PC-3 (cell line): ENCODE measurements around the gene TPM1. TPM values are rescaled to one million over a fixed set of nuclear protein-coding genes. Genes with fewer than 3 reads are reported as not detected.

Experiments
- ATAC-seq: fragments of 200-7000 bp; cut with Tn5 transposase; 2 replicates; pipeline ENCODE4 v1.9.1; 2020; ENCODE audit warnings: mild to moderate bottlenecking, moderate library complexity
- BruUV-seq: library from RNA; stranded (reverse); fragments of 400-500 nt; replicated peaks from 2 replicates; lab custom pipeline; 2021; lab: Mats Ljungman, UMichigan
- CTCF ChIA-PET: fragments of 300-600 bp; sonication (Branson Sonifier 250); formaldehyde crosslinking; loops from one replicate; lab custom pipeline; 2022; ENCODE audit warnings: antibody characterized with exemption; lab: Charles Lee
- POLR2A ChIA-PET: fragments of 300-600 bp; sonication (Branson Sonifier 250); formaldehyde crosslinking; loops from one replicate; lab custom pipeline; 2022; ENCODE audit warnings: antibody characterized with exemption; ENCODE audit not compliant: unreplicated experiment; lab: Charles Lee
- DNase-seq: peaks from one replicate; pipeline ENCODE4 v3.0.0-alpha.2; 2015
- H2AFZ ChIP-seq: fragments of 300-600 bp; sonication (generic); 2 replicates; pipeline ENCODE4 v1.6.0; 2016; ENCODE audit warnings: antibody characterized with exemption, low read length
- H3F3A ChIP-seq: fragments of 300-600 bp; sonication (generic); one replicate; pipeline ENCODE4 v1.6.0; 2017; ENCODE audit warnings: antibody characterized with exemption, low read length, control low read depth, mild to moderate bottlenecking; ENCODE audit not compliant: unreplicated experiment
- H3K27ac ChIP-seq: fragments of 300-600 bp; sonication (generic); 2 replicates; pipeline ENCODE4 v1.5.1; 2016; ENCODE audit warnings: mild to moderate bottlenecking, low read length
- H3K27me3 ChIP-seq: fragments of 300-600 bp; sonication (generic); 2 replicates; pipeline ENCODE4 v1.6.1; 2016; ENCODE audit warnings: low read length, mixed read lengths
- H3K36me3 ChIP-seq: fragments of 300-600 bp; sonication (generic); 2 replicates; pipeline ENCODE4 v1.6.1; 2016; ENCODE audit warnings: low read depth, mixed run types, low read length, mixed read lengths
- H3K4me1 ChIP-seq: fragments of 300-600 bp; sonication (generic); 2 replicates; pipeline ENCODE4 v1.5.1; 2016; ENCODE audit warnings: low read length; ENCODE audit not compliant: insufficient read depth
- H3K4me2 ChIP-seq: fragments of 300-600 bp; sonication (generic); 2 replicates; pipeline ENCODE4 v1.6.0; 2016; ENCODE audit warnings: low read length
- H3K4me3 ChIP-seq: fragments of 300-600 bp; sonication (generic); 2 replicates; pipeline ENCODE4 v1.5.1; 2016; ENCODE audit warnings: mild to moderate bottlenecking, low read length, mixed read lengths
- H3K79me2 ChIP-seq: fragments of 300-600 bp; sonication (generic); 2 replicates; pipeline ENCODE4 v1.6.1; 2017; ENCODE audit warnings: low read length, mixed read lengths
- H3K9ac ChIP-seq: fragments of 300-600 bp; sonication (generic); 2 replicates; pipeline ENCODE4 v1.6.0; 2016; ENCODE audit warnings: mild to moderate bottlenecking, low read length
- H3K9me2 ChIP-seq: fragments of 300-600 bp; sonication (generic); replicated peaks from 2 replicates; pipeline ENCODE4 v1.6.1; 2016; ENCODE audit warnings: mixed run types, low read length, mixed read lengths
- H3K9me3 ChIP-seq: fragments of 300-600 bp; sonication (generic); 2 replicates; pipeline ENCODE4 v1.6.1; 2016; ENCODE audit warnings: low read length, mixed read lengths
- H4K20me1 ChIP-seq: fragments of 300-600 bp; sonication (generic); 2 replicates; pipeline ENCODE4 v1.6.1; 2016; ENCODE audit warnings: low read length, mixed read lengths
- CTCF ChIP-seq: fragments of 300-600 bp; sonication (generic); conservative IDR thresholded peaks from 2 replicates; pipeline ENCODE4 v1.5.1; 2017; ENCODE audit warnings: antibody characterized with exemption, low read depth, mild to moderate bottlenecking, low read length
- EZH2 ChIP-seq: fragments of 300-600 bp; sonication (generic); IDR thresholded peaks from one replicate; pipeline ENCODE4 v1.6.1; 2017; ENCODE audit warnings: antibody characterized with exemption, mild to moderate bottlenecking, low read length; ENCODE audit not compliant: unreplicated experiment
- EZH2phosphoT487 ChIP-seq: fragments of 300-600 bp; sonication (generic); IDR thresholded peaks from 2 replicates; pipeline ENCODE4 v1.6.1; 2018; ENCODE audit warnings: mild to moderate bottlenecking, antibody characterized with exemption, low read length, borderline replicate concordance
- intact Hi-C: fragments of 100-400 bp; cut with micrococcal nuclease; formaldehyde crosslinking; loops from 2 replicates; pipeline ENCODE4 v1.9.0; 2023
- total RNA-seq: library from RNA; depleted of rRNA; stranded (reverse); fragments of >200 nt; gene quantifications from 2 replicates; pipeline ENCODE4 v1.2.3, GENCODE V29; 2014

Gene TPM1
- total RNA-seq, 1 experiment from 2014 or later: 127 TPM

- POLR2A ChIA-PET: no interaction called here
- no peak for ATAC-seq
Measured at GRCh38 chr15:63069616-63070090, 27.1 kb downstream of the TPM1 start.

DNA sequence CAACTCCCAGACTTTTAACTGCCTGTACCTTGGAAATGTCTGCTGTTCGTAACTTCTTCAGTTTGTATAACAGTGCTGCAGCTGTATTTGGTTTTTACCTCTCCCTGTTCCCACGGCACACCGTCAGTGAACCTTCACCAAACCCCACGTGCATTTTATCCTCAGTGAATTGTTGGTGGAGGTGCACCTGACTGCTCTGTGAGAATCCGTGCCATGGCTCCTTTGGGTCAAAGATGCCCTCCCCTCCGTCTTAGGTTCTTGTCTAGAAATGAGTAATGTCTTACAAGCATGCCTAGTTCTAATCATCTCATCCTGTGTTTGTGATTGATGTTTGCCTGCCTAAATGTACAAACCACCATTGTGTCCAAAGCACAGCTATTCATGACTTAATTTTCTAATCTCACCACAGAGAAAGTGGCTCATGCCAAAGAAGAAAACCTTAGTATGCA lies 28.2 kb downstream of the TPM1 start:
- H3K4me2 ChIP-seq: no peak overlapping the region
- peaks cover 16% of the 10 kb centered on the region for H3K36me3 ChIP-seq
- no TSS peak for BruUV-seq
- H3K27me3 ChIP-seq: no peaks in the 10 kb centered on the region
- no peak for ATAC-seq
- no peaks in the 10 kb centered on the region for H3K9me2 ChIP-seq
- no peak overlapping the region for H2AFZ ChIP-seq
- H3K4me1 ChIP-seq: no peaks in the 10 kb centered on the region
- no peak overlapping the region for H3K4me3 ChIP-seq
- no peak overlapping the region for H3K9ac ChIP-seq
- CTCF ChIA-PET: no interaction called here
- TF ChIP-seq EZH2phosphoT487 (no peak), CTCF (no peak), EZH2 (no peak)
- POLR2A ChIA-PET: interaction anchor here (0.6 kb wide), 1 partner anchor 331 kb away, joined by 3 read pairs; no protein-coding TSS in a partner anchor
- H3K9me3 ChIP-seq: no peaks in the 10 kb centered on the region
- no peaks in the 10 kb centered on the region for H4K20me1 ChIP-seq
- intact Hi-C loops: no loop called here
- no peaks in the 10 kb centered on the region for H3K79me2 ChIP-seq
- H3K27ac ChIP-seq: no peak overlapping the region
- H3F3A ChIP-seq: no peaks in the 10 kb centered on the region
- DNase-seq: no peak

More at GRCh38 chr15:63069616-63070090, 27.1 kb downstream of the TPM1 start:
- Histone ChIP-seq H3K4me2 (no peak overlapping the region), H3K9me3 (no peaks in the 10 kb centered on the region), H3K9ac (no peak overlapping the region), H3K27me3 (no peaks in the 10 kb centered on the region), H3K79me2 (no peaks in the 10 kb centered on the region), H3K27ac (no peak overlapping the region), H3K4me3 (no peak overlapping the region), H3K9me2 (no peaks in the 10 kb centered on the region), H2AFZ (no peak overlapping the region), H4K20me1 (no peaks in the 10 kb centered on the region), H3F3A (no peaks in the 10 kb centered on the region), H3K4me1 (no peaks in the 10 kb centered on the region), H3K36me3 (peaks cover 16% of the 10 kb centered on the region)
- DNase-seq: no peak
- intact Hi-C loops: no loop called here
- BruUV-seq: no TSS peak
- TF ChIP-seq CTCF: no peak
- TF ChIP-seq EZH2: no peak
- no peak for TF ChIP-seq EZH2phosphoT487
- CTCF ChIA-PET: no interaction called here

DNA sequence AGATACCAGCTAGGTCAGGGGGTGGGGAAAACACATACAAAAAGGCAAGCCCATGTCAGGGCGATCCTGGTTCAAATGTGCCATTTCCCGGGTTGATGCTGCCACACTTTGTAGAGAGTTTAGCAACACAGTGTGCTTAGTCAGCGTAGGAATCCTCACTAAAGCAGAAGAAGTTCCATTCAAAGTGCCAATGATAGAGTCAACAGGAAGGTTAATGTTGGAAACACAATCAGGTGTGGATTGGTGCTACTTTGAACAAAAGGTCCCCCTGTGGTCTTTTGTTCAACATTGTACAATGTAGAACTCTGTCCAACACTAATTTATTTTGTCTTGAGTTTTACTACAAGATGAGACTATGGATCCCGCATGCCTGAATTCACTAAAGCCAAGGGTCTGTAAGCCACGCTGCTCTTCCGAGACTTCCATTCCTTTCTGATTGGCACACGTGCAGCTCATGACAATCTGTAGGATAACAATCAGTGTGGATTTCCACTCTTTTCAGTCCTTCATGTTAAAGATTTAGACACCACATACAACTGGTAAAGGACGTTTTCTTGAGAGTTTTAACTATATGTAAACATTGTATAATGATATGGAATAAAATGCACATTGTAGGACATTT lies 28.9 kb downstream of the TPM1 start:
- intact Hi-C loops: no loop called here
- Histone ChIP-seq H3F3A (no peaks in the 10 kb centered on the region), H3K27ac (no peak overlapping the region), H3K36me3 (peaks cover 14% of the 10 kb centered on the region), H3K4me3 (no peak overlapping the region), H3K27me3 (no peaks in the 10 kb centered on the region), H4K20me1 (no peaks in the 10 kb centered on the region), H3K4me2 (no peak overlapping the region), H3K9ac (no peak overlapping the region), H3K9me2 (no peaks in the 10 kb centered on the region), H3K9me3 (no peaks in the 10 kb centered on the region), H2AFZ (no peak overlapping the region), H3K79me2 (no peaks in the 10 kb centered on the region), H3K4me1 (no peaks in the 10 kb centered on the region)
- DNase-seq (no peak), ATAC-seq (no peak)
- TF ChIP-seq EZH2 (no peak), CTCF (no peak), EZH2phosphoT487 (no peak)
- ChIA-PET CTCF (no interaction called here), POLR2A (no interaction called here)
- TSS peak; percentile 55 for BruUV-seq
